Kasumi-1 (cell line): Measurements from ENCODE around the gene SKOR2.

Experiments used
- DNase-seq, 2 experiments: peaks; one replicate each; lab custom pipeline; 2025; lab: John Stamatoyannopoulos, UW

SKOR2 gene

DNA sequence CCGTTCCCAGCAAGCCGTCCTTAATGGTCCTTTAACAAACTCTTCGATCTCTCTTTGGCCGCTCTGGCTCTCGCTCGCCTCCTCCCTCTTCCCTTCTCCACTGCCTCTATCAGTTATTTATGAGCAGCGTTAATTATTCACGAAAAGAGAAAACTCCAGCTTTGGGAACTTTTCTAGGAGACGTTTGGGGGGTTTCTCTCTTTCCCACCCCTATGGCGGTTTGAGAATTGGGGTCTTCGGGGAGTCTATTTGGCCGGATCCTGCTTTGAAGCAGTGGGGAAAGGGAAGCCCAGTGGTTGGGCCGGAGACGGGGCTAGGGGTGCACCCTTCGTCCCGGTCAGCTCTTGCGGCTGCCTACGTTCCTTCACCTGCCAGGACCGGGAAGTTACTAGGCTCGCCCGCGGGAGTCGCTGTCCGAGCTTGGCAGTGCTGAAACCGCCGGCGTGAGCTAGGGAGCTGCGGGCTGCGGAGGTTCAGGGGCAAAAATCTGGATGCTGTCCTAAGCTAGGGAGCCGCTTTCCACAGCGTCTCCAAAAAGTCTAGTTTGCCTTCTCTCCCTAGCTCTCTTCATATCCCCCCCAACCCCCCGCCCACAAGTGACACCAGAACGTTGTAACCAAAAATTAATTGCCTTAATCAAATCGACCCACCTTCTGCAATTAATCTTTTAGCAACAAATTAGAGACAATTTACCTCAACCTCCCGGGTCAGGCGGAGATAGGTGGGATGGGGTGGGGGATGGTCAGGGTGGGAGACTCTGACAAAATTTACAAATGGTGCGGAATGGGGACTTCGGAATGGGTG lies 8.9 kb upstream of the SKOR2 start:
- DNase-seq = no peak

DNA sequence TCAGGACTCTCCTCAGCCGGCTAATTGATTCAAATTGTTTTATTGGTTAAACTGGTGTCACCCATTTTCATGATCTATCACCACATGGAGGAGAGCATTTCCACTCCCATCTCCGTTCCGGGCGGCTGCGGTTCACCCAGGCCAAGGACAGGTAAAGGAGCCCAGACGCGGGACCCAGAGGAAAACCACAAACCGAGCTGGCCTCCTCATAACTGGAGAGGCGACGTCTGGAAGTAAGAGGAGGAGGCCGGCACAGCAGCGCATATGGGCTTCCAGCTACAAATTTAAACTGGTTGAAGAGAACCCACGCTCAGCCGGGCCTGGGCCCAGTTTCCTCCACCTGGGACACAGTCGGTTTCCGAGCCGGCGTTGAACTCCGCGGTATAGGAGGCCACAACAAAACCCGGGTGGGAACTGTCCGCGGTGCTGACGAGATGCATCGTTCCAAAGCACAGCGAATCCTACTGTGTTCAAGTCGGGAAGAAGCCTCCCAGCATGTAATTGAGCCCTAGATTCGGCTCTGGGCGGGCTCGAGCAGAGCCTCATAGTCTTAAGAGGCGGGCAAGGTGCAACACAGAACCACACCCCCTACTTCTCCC lies 3.0 kb upstream of the SKOR2 start:
- peak; percentile 8 to 35 for DNase-seq

DNA sequence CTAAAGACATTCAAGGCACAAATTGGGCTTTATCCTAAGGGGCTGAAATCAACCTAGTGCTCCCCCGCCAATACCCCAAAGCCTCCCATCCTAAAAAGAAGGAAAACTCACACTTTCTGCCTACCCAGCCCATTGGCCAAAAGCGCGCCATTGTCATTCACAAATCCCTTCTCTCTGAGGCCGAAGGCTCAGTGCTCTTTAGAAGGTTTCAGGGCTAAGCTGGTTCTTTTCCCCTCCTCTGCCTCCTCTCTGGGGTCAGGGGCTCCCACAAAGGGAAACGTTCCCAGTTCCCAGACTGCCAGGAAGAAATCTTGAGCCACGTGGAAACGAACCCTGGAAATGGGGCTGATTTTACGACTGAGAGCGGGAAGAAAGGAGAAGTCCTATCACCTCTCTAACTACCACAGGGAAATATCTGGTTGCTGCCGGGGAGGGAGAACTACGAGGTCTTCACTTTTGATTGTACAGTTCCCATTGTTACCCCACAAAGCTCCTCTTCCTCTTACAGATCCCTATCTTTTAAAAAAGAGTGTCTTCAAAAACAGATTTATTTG lies 1.7 kb upstream of the SKOR2 start:
- DNase-seq = no peak

DNA sequence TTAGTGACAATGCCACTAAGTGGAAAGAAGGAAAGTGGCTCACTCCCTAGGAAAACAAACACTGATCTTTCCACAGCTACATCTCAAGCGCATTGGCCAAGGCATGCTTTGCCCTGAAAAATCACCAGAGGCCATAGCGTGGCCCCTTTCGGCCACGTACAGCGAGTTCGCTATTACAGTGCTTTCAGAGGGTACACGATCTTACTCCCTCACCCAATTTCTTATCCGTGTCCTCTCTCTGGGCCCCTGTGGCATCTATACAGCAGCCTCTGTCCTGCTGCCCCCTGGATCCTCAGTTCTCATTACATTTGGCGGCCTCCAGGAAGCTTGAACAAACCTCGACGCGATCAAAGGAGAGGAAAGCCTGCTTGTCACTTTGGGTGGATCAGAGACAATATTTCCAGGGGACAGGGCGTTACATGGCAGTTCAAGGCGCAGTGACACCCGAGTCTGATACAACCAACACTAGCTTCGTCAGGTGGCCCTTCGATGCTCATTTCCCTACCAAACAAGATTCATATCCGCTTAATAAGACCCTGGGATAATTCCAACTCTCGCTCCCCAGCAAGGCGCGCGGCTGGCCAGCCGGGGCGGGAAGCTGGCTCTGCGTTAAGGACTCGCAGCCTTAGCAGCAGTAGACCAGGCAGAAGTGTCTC lies 941 bp downstream of the SKOR2 start:
- DNase-seq = no peak

DNA sequence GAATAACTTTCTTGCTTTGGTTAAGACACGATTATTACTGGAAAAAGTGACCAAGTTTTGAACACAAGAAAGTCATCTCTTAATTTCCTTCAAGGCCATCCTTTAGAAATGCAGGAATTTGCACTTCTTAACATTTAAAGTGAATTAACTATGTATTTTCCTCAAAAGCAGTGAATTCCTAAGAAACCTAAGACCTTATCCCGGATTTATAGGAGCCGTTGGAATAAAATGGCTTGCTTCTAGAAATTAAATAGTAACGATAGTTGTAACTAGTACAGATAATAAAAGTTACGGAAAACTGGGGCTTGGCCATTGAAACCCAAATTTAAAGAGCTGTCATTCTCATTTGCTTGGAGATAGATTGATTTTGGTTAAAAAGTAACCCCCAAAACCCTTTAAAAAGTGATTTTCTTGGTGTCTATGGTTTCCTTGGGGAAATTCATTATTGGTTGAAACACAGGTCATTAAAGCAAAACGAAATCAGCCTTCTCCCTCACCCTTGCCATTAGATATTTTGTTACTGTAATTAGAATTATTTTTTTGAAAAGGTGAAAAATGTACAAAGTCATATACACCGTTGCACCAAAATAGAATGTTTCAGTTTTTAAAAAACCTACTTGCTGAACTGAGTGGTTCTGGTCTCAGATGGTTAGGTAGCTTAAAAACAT lies 2.0 kb downstream of the SKOR2 start:
- DNase-seq = no peak

DNA sequence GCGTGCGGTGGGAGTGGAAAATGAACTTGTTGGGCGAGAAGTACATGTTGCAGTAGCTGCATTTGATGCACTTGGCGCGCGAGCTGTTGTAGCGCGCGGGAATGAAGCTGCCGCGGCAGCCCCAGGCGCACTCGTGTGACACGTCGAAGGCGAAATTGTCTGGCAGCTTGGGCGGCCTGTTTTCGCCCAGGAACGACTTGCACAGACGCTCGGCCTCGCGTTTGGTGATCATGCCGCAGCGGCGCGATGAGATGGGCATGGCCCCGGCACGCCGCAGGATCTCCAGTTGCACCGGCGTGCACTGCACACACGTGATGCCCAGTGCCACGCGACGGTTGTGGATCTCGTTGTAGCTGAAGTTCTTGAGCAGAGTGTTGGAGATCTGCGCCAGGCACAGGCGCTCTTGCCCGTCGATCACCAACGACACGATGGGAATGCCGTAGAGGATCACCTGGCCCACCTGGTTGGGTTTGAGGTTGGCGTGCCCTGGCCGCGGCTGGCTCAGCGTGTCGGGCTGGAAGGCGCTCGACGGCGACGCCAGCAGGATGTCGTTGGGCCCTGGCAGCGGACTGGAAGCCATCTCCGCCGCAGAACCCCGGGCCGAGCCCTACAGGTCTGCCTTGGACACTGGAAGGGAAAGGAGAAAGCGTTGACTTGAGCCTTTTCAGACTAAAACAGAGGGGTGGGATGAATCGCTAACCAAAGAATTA lies 2.7 kb downstream of the SKOR2 start:
- DNase-seq = no peak

DNA sequence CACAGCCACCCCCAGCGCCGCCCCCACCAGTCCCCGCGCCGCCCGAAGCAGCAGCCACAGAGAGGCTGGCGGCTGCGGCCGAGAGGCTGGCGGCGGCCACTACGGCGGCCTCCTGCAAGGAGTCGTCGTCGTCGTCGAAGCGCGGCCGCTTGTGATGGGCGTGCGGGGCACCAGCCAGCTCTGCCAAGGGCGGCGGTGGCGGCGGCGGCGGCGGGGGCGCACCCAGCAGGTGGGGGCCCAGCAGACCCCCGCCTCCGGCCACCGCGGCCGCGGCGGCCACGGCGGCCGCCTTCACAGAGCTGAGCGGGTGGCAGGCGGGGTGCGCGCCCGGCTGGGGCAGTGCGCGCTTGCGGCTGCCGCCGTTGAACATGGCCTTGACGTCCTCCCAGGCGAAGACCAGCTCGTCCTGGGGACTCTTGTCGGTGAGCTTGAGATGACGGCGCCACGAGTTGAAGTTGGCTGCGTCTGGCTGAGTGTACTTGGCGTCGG lies 3.3 kb downstream of the SKOR2 start:
- DNase-seq = no peak

DNA sequence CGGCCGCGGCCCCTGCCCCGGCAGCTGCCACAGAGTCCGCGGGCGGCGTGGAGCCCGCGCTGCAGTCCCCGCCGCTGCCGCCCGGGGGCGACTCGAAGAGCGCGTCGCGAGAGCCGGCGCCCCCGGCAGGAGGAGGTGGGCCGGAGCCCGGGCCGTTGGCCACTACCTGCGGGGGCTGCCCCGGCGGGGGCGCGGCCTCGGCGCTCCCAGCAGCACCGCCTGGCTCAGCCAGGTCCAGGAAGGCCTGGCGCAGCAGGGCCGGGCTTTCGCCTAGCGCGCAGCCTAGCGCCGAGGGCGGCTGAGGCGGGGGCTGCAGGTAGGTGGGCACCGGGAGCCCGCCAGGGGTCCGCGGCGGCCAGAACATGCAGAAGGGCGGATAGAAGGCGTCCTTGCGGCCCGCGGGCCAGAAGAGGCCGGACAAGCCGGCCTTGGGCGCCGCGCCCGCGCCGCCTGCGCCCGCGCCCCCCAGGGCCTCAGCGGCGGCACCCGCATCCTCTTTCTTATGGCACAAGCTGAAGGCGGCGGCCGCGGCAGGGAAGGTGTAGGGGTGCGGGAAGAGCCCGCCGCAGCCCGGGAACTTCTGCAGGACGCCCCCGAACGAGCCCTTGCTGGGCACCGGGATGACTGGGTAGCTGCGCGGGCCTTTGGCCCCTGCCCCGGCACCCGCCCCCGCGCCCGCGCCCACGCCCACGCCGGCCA lies 3.9 kb downstream of the SKOR2 start:
- DNase-seq = no peak

DNA sequence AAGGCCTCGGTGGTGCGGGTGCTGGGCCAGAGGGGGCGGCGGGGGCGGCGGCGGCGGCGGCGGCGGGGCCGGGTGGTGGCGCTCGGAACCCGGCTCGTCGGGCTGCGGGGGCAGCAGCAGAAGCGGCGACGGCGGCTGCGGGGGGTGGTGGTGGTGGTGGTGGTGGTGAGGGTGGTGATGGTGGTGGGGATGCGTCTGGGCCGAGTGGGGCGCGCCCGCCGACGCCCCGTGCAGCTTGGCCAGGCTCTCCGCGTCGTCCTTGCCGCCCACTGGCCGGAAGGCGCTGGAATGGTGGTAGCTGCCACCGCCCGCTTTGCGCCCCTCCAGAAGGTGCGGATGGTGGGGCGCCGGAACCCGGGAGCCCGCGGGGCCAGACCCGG lies 4.4 kb downstream of the SKOR2 start:
- no peak for DNase-seq

DNA sequence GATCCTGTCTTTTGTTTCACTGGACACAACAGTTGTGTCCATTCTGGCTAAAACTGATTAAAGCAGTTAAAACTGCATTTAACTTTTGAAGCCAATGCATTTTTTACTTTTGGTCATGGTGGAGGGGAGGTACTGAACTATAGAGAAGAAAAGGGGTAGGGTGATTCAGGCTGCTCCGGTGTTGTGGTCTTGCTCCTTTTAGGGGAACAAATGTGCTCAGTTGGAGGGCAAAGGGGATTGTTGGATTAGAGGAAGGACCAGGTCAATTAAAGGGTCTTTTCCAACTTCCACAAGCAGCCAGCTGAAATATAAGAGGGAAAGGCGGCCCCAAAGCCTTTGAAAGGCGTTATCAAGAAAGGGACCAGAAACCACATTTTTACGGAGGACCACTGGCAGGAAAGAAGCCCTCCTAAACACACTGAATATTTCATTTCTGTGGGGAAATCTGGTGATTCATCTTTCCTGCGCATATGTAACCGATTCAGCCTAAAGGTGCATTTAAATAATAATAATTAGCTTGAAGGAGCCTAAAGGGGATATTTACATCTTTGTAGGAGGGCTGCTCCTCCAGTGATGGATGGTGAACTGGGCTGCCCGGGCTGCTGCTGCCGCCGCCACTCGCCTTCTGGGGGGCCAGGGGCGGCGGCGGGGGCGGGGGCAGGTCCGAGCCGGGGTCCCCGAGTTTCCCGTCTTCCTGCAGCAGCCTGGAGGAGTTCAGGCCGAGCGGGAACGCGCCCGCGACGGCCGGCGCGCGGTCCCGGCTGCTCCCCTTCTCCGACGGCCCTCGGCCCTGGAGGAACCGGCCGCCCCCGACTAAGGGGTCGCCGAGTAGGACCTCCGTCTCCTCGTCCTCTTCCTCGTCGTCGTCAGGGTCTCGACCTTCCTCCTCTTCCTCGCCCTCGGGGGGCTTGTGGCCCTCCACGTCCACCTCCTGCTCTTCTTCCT lies 5.2 kb downstream of the SKOR2 start:
- no peak for DNase-seq

DNA sequence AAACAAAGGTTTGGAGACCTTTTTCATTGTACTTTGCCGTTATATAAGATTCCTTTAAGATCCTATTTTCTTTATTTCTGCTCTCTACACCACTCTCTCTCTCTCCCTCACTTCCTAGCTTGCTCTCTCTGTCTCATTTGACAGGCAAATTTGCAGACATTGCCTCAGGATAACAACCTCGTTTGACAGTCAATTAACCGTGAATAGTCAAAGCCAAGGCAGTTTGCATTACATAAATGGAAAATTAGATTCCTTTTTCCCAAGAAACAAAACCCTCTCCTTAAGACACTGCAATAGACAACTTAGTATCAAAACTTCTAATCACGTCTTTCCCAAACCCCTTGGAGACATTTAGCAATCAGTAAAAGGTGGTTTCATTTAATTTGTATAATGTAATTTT lies 7.4 kb downstream of the SKOR2 start:
- DNase-seq = no peak

DNA sequence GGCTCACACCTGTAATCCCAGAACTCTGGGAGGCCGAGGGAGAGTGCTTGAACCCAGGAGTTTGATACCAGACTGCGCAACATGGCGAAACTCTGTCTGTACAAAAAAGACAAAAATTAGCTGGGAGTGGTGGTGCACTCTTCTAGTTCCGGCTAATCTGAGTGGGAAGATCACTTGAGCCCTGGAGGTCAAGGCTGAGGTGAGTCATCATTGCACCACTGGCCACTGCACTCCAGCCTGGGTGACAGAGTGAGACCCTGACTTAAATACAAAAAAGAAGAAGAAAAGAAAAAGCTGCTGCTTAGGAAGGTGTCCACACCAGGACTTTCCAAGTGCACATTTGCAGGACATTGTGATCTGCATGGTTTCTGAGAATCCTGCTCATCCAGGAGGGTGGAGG lies 16.4 kb downstream of the SKOR2 start:
- no peak for DNase-seq

DNA sequence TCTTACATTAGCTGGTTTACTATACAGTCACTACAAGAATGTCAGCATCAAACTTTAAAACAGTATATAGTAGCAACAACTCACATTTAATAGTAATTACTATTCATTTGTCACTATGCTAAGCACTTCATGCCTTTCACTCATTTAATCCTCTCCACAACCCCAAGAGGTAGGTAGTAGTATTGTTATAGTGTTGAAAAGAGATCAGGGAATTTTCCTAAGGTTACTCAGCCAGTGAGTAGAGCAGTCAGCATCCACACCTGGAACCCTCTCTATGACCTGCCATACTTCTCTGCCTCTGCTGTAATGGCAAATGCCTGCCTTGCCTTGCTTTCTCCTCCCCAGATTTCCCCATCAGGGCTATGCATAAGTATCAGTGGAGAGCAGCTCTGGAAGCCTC lies 24.8 kb downstream of the SKOR2 start:
- no peak for DNase-seq

DNA sequence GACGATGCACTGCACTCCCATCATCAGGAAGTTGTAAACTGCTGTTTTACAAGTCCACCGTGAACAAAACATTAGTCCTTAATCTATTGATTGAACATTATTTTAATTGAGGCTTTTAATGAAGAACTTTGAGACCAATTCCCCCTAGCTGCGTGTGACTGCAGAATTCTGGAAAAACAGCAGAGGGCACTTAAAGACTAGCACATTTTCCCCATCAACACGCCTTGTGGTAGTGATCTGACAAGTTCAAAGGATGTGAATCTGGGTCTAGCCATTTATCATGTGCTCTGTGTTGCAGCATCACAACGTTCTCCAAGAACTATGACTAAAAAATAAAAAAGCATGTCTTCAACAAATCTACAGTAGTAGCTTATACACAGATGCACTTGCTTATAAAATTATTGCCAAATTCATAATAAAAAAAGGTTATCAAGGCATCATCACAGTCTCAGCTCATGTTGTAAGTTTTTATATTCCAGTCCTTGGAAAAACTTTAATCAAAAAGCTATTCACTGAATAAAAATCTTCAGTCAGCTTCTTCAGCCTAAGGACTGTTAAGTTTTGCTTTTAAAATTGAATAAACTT lies 35.8 kb downstream of the SKOR2 start:
- peak; percentile 84 to 89 for DNase-seq

DNA sequence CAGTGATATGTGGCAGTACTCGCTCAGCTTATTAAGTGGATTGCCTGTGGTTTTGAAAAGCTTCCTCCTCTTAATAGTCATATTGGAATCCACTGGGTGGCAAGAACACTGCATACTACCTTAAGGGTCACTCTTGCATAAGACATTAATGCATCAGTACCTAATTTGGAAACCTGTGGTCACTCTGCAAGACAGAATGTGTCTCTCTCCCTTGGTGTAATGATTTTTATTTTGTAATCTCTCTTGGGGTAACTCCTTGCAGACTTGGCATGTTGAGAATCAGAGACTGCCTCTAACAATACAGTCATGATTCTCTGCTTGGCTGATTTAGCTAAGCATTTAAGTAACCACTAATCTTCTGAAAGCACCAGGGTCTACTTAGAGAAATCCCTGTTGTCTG lies 42.3 kb downstream of the SKOR2 start:
- no peak for DNase-seq

DNA sequence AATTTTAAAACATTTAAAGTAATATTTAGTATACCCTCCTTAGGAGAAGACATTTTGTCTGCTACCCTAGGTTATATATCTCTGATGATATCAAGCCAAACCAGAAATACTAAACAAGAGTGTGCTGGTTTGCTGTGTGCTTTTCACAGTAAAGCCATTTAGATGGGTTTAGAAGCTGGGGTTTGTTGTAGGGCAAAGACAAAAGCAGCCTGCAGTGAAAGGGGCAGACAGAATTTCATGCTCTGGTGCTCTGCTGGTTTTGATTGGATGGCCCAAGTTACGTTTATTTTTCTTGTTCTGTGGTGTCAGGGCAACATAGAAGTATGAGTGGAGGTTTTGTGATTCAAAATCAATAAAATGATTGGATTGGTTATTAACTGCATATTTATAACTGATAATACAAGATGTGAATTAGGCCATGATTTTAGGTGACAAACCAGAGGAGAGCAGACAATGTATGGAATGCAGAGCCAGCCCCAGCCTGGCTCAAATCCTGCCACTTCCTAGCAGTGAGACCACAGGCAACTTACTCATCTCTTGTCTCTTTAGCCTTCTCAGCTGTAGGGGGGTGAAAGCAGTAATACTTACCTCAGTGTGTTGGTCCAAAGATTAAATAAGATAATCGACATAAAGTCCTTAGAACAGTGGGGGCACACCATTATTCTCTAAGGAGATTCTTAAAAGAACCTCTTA lies 44.4 kb downstream of the SKOR2 start:
- no peak for DNase-seq

DNA sequence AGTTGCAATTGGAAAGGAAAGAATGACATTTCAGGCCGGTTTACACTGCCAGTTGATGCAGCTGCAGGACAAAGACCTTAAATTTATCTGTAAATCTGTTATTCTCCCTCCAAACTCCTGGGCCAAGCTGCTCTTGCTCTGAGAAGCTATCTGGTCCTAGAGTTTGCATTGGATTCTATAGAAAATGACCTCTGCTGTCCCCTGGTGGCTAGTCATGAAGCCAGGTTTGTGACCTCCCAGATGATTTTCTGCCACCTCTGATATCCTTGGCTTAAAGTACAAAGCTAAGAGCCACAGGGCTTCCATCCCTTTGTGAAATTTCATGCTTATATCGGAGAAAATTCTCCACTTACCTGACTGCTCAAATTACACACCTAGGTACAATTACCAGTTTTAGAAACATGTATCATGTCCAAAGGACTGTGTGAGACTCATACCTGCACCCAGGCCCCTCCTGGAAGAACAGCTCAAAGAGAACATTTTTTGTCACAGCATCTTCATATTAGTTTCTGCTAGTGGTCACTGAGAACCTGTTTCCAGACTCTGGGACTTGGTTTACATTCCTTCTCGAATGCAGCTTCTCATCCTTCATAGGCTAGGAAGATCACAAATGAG lies 46.4 kb downstream of the SKOR2 start:
- DNase-seq = peak; percentile 54 to 72
